K562 (cell line): ENCODE measurements around the gene FCRL2. TPM values are rescaled to one million over a fixed set of nuclear protein-coding genes. Genes with fewer than 3 reads are reported as not detected.

ENCODE experiments used
- ATAC-seq: fragments of 200-7000 bp; cut with Tn5 transposase; 3 replicates; pipeline ENCODE4 v1.9.1; 2020; ENCODE audit warnings: moderate library complexity
- BruUV-seq: library from RNA; stranded (reverse); fragments of 400-500 nt; replicated peaks from 2 replicates; lab custom pipeline; 2021; lab: Mats Ljungman, UMichigan
- CTCF ChIA-PET: fragments of 300-600 bp; formaldehyde crosslinking; extraction: SDS; loops from one replicate; lab custom pipeline; 2021; ENCODE audit warnings: low intra/inter-chr PET ratio; lab: Yijun Ruan, JAX
- POLR2A ChIA-PET: fragments of 300-600, 350-650 bp; sonication (Branson Sonifier 250); formaldehyde crosslinking; extraction: SDS; loops from one replicate; lab custom pipeline; 2021; ENCODE audit warnings: antibody characterized with exemption, inconsistent platforms; lab: Yijun Ruan, JAX
- DNase-seq, 4 experiments: peaks; one replicate each; pipeline versions ENCODE4 v3.0.0 to v3.0.0-alpha.2; 2011 to 2018; ENCODE audit warnings: low spot score in 3 of 4, mixed read lengths in 3 of 4; ENCODE audit errors: extremely low read depth in 1 of 4
- FAIRE-seq: peaks from 2 replicates; lab custom pipeline; 2011; peaks lifted over from hg19 to GRCh38; lab: Jason Lieb, UNC
- H2AFZ ChIP-seq: 2 replicates; pipeline ENCODE4 v1.6.0; 2011; ENCODE audit warnings: low read depth, low read length, control low read depth, inconsistent platforms
- H3K27ac ChIP-seq: fragments of 200-600 bp; 3 replicates; pipeline ENCODE4 v1.8.0; 2011; ENCODE audit warnings: low read depth, mild to moderate bottlenecking, control low read depth, inconsistent platforms, low read length, moderate library complexity, mixed read lengths; ENCODE audit errors: extremely low read depth
- H3K27me3 ChIP-seq, 2 experiments: fragments of 300-600 bp in 1 of 2; 2 replicates in 1 of 2; 3 replicates in 1 of 2; pipeline versions ENCODE4 v1.6.0 to v1.8.0; 2011; ENCODE audit warnings: inconsistent platforms in 2 of 2, low read length in 2 of 2, mild to moderate bottlenecking in 1 of 2, mixed read lengths in 1 of 2, moderate library complexity in 1 of 2; ENCODE audit not compliant: control insufficient read depth in 2 of 2, insufficient read depth in 2 of 2
- H3K36me3 ChIP-seq: fragments of 300-600 bp; 3 replicates; pipeline ENCODE4 v1.8.0; 2011; ENCODE audit warnings: mild to moderate bottlenecking, low read length, inconsistent platforms; ENCODE audit not compliant: control insufficient read depth, insufficient read depth
- H3K4me1 ChIP-seq, 2 experiments: fragments of 200-600 bp in 1 of 2; replicated peaks in 1 of 2; 2 replicates in 1 of 2; 3 replicates in 1 of 2; pipeline versions ENCODE4 v1.5.1 to v1.8.0; 2011; ENCODE audit warnings: inconsistent platforms in 2 of 2, low read length in 2 of 2, mild to moderate bottlenecking in 1 of 2, mixed read lengths in 1 of 2, moderate library complexity in 1 of 2; ENCODE audit not compliant: control insufficient read depth in 2 of 2, insufficient read depth in 2 of 2
- H3K4me2 ChIP-seq: 2 replicates; pipeline ENCODE4 v1.6.1; 2011; ENCODE audit warnings: low read length, control low read depth, inconsistent platforms, mixed read lengths; ENCODE audit not compliant: insufficient read depth
- H3K4me3 ChIP-seq: fragments of 200-600 bp; sonication (generic), shearing (Covaris generic); 2 replicates; pipeline ENCODE4 v1.5.1; 2016; ENCODE audit warnings: control low read depth, inconsistent platforms
- H3K79me2 ChIP-seq: fragments of 200-600 bp; 3 replicates; pipeline ENCODE4 v1.8.0; 2011; ENCODE audit warnings: low read length, inconsistent platforms; ENCODE audit not compliant: control insufficient read depth, insufficient read depth
- H3K9ac ChIP-seq, 2 experiments: 2 replicates each; pipeline versions ENCODE4 v1.6.0 to v1.6.1; 2011; ENCODE audit warnings: low read depth in 2 of 2, low read length in 2 of 2, control low read depth in 1 of 2, inconsistent platforms in 1 of 2, mild to moderate bottlenecking in 1 of 2, mixed read lengths in 1 of 2; ENCODE audit not compliant: insufficient read depth in 1 of 2
- H3K9me1 ChIP-seq: one replicate; pipeline ENCODE4 v1.6.0; 2011; ENCODE audit warnings: inconsistent platforms, mild to moderate bottlenecking, low read length, moderate library complexity; ENCODE audit not compliant: control insufficient read depth, insufficient read depth
- H3K9me3 ChIP-seq: replicated peaks from 2 replicates; pipeline ENCODE4 v1.5.1; 2011; ENCODE audit warnings: low read depth, low read length, inconsistent platforms; ENCODE audit not compliant: control insufficient read depth, insufficient read depth
- H4K20me1 ChIP-seq: replicated peaks from 2 replicates; pipeline ENCODE4 v1.6.1; 2011; ENCODE audit warnings: low read length, inconsistent platforms, mixed read lengths; ENCODE audit not compliant: control insufficient read depth, insufficient read depth
- CREM ChIP-seq: IDR thresholded peaks from 2 replicates; pipeline ENCODE4 v1.6.1; 2014; ENCODE audit warnings: antibody characterized with exemption, low read depth
- FOXK1 ChIP-seq: sonication (generic); formaldehyde crosslinking; IDR thresholded peaks from 2 replicates; pipeline ENCODE4 v1.8.0; 2022; ENCODE audit warnings: missing genetic modification reagents, mild to moderate bottlenecking, borderline replicate concordance
- GTF2A2 ChIP-seq: IDR thresholded peaks from 2 replicates; pipeline ENCODE4 v1.6.1; 2016; ENCODE audit warnings: mild to moderate bottlenecking, missing genetic modification characterization, missing compliant biosample characterization
- GTF2E2 ChIP-seq: fragments of 200-800 bp; sonication (Bioruptor generic); IDR thresholded peaks from 2 replicates; pipeline ENCODE4 v1.6.1; 2016; ENCODE audit warnings: missing genetic modification characterization, missing compliant biosample characterization
- HDAC2 ChIP-seq: fragments of 450-650 bp; IDR thresholded peaks from 2 replicates; pipeline ENCODE4 v1.6.1; 2016; ENCODE audit warnings: mild to moderate bottlenecking
- HDGF ChIP-seq: fragments of 450-650 bp; IDR thresholded peaks from 2 replicates; pipeline ENCODE4 v1.6.1; 2016
- NCOA4 ChIP-seq: fragments of 450-650 bp; IDR thresholded peaks from 2 replicates; pipeline ENCODE4 v1.6.1; 2018; ENCODE audit warnings: mild to moderate bottlenecking; ENCODE audit not compliant: partially characterized antibody
- NRF1 ChIP-seq, 2 experiments: fragments of 450-650 bp; IDR thresholded peaks in 1 of 2; conservative IDR thresholded peaks in 1 of 2; 2 replicates each; pipeline ENCODE4 v1.6.1; 2014; ENCODE audit warnings: mild to moderate bottlenecking in 2 of 2
- RFX7 ChIP-seq: fragments of 250-450 bp; sonication (Bioruptor Pico); IDR thresholded peaks from 2 replicates; pipeline ENCODE4 v1.5.1; 2021; ENCODE audit warnings: mild to moderate bottlenecking
- TAF15 ChIP-seq: fragments of 200-400 bp; formaldehyde crosslinking; IDR thresholded peaks from 2 replicates; pipeline ENCODE4 v1.6.1; 2017; ENCODE audit warnings: mild to moderate bottlenecking, low read depth, low read length, moderate library complexity
- ZMIZ1 ChIP-seq, 2 experiments: fragments of 150-350 bp in 1 of 2; IDR thresholded peaks; 2 replicates each; pipeline ENCODE4 v1.6.1; 2012 to 2016; ENCODE audit warnings: low read depth in 2 of 2, low read length in 2 of 2, mild to moderate bottlenecking in 1 of 2, moderate library complexity in 1 of 2
- WGBS: fragments of 100-300 bp; shearing (Covaris generic); methylation state at CpG from one replicate; pipeline ENCODE4 v1.1.6; 2016; ENCODE audit warnings: low coverage, mixed read lengths; ENCODE audit not compliant: insufficient coverage; ENCODE audit errors: missing lambda C conversion rate; 5-methylcytosine and 5-hydroxymethylcytosine counted together
- in situ Hi-C: fragments of 300-500 bp; cut with MboI; formaldehyde crosslinking; loops from 4 replicates; pipeline ENCODE4 v1.15.0; 2018; ENCODE audit warnings: inconsistent platforms, mixed read lengths
- intact Hi-C: fragments of 100-400 bp; cut with micrococcal nuclease; formaldehyde crosslinking; loops from 2 replicates; pipeline ENCODE4 v1.14.2; 2022
- polyA plus RNA-seq, 8 experiments: library from polyadenylated mRNA; depleted of rRNA in 4 of 8; stranded (reverse) in 5 of 8; unstranded in 3 of 8; fragments of >200 nt; fragmentation: Nextera tagmentation in 2 of 8; fragmentation: Illumina TruSeq in 1 of 8; extraction: Ambion mirVana in 2 of 8; extraction: Trizol in 1 of 8; gene quantifications; 2 replicates each; pipeline versions ENCODE4 v1.2.1 to v1.2.3, GENCODE V29; 2011 to 2014; ENCODE audit warnings: inconsistent platforms in 1 of 8, missing spikeins in 1 of 8
- total RNA-seq, 7 experiments: library from RNA; depleted of rRNA in 6 of 7; stranded (reverse); fragments of >200 nt in 6 of 7; fragmentation: Illumina TruSeq in 2 of 7; extraction: Trizol in 2 of 7; gene quantifications; 2 replicates each; pipeline versions ENCODE4 v1.2.1 to v1.2.3, GENCODE V29; 2011 to 2021; ENCODE audit warnings: low replicate concordance in 1 of 7
- TF ChIP-seq, protein P1 (sequence below): sonication (generic); formaldehyde crosslinking; IDR thresholded peaks from 2 replicates; pipeline ENCODE4 v1.8.1; 2023; ENCODE audit warnings: mild to moderate bottlenecking, missing genetic modification reagents

Gene FCRL2
- total and polyA plus RNA-seq, 9 of the 15 experiments (the other 6 are each of a cell fraction or from before 2014, with no cell fraction given), result not detected

- TF ChIP-seq GTF2E2 (tag) (no peak), FOXK1 (CRISPR knock-in tag) (no peak), NCOA4 (no peak)
- H3K4me2 ChIP-seq, result no peak overlapping the region
- intact Hi-C loops (no loop called here), in situ Hi-C loops (no loop called here)
- no peak for FAIRE-seq
- H2AFZ ChIP-seq, result no peak overlapping the region
- no peaks in the 10 kb centered on the region for H4K20me1 ChIP-seq
- BruUV-seq, result no TSS peak
- ChIA-PET CTCF (no interaction called here), POLR2A (no interaction called here)
- H3K79me2 ChIP-seq, result no peaks in the 10 kb centered on the region
- no peaks in the 10 kb centered on the region for H3K36me3 ChIP-seq
- WGBS, result 0% methylated on average over 1 of the region's 1 CpG
- H3K9me1 ChIP-seq, result no peaks in the 10 kb centered on the region
- DNase-seq, result no peak
- H3K4me3 ChIP-seq, result no peak overlapping the region
- H3K4me1 ChIP-seq, result no peaks in the 10 kb centered on the region
- H3K9me3 ChIP-seq, result no peaks in the 10 kb centered on the region
- ATAC-seq, result no peak
- no peak overlapping the region for H3K27ac ChIP-seq
- H3K27me3 ChIP-seq, result no peaks in the 10 kb centered on the region
- H3K9ac ChIP-seq, result no peak overlapping the region
These were observed 6.0 kb upstream of the FCRL2 start for GRCh38 chr1:157782931-157783330.

DNA sequence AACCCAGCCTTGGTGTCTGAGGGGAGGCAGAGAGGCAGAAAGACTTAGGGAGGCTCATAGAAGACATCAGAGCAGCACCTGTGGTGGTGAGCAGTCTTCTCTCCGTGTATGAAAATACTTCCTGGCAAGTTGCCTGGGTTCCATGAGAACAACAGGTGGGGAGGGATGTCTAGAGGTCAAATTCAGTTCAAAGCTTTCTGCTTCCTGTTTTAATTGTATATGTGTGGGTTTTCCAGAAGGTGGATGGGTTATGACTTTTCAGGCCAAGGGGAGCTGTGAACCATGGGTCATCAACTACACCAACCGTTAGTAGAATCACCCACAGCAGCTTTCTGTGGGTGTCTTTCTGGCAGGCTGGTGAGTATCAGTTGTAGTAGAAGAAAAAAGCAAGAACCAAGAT, 4.1 kb upstream of the FCRL2 start:
- in situ Hi-C loops (no loop called here), intact Hi-C loops (no loop called here)
- H3K9me1 ChIP-seq, result no peaks in the 10 kb centered on the region
- no peaks in the 10 kb centered on the region for H4K20me1 ChIP-seq
- POLR2A ChIA-PET, result no interaction called here
- H3K9me3 ChIP-seq, result no peaks in the 10 kb centered on the region
- CTCF ChIA-PET, result no interaction called here
- no peaks in the 10 kb centered on the region for H3K79me2 ChIP-seq
- no peak overlapping the region for H3K9ac ChIP-seq
- FAIRE-seq, result no peak
- no peaks in the 10 kb centered on the region for H3K27me3 ChIP-seq
- no peak overlapping the region for H3K4me3 ChIP-seq
- no peak overlapping the region for H3K4me2 ChIP-seq
- WGBS, result 0% methylated on average over 2 of the region's 2 CpGs
- H3K36me3 ChIP-seq, result no peaks in the 10 kb centered on the region
- H3K27ac ChIP-seq, result no peak overlapping the region
- no peak for DNase-seq
- no peak overlapping the region for H2AFZ ChIP-seq
- BruUV-seq, result no TSS peak
- no peak for ATAC-seq
- H3K4me1 ChIP-seq, result no peaks in the 10 kb centered on the region
- TF ChIP-seq RFX7 (CRISPR knock-in tag) (no peak), ZMIZ1 (IDR thresholded peaks at IDR 0.05; ENCODE audit: low read depth in 2 of 2, low read length in 2 of 2) (no peak), HDGF (no peak), CREM (no peak), GTF2A2 (tag) (no peak), HDAC2 (no peak), TAF15 (no peak), NRF1 (conservative IDR thresholded peaks at IDR 0.05 in 1 of 2, IDR thresholded peaks at IDR 0.05 in 1 of 2) (no peak)
- TF ChIP-seq, protein P1, sequence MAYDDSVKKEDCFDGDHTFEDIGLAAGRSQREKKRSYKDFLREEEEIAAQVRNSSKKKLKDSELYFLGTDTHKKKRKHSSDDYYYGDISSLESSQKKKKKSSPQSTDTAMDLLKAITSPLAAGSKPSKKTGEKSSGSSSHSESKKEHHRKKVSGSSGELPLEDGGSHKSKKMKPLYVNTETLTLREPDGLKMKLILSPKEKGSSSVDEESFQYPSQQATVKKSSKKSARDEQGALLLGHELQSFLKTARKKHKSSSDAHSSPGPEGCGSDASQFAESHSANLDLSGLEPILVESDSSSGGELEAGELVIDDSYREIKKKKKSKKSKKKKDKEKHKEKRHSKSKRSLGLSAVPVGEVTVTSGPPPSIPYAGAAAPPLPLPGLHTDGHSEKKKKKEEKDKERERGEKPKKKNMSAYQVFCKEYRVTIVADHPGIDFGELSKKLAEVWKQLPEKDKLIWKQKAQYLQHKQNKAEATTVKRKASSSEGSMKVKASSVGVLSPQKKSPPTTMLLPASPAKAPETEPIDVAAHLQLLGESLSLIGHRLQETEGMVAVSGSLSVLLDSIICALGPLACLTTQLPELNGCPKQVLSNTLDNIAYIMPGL (CRISPR knock-in tag), result no peak
